WTC11 (cell line): Measurements from ENCODE around the gene CCDC190. TPM values are rescaled to one million over a fixed set of nuclear protein-coding genes. Genes with fewer than 3 reads are reported as not detected.
A peak's percentile ranks its signal among the peaks of the same experiment; 100 is the strongest.

Experiments
- ATAC-seq: fragments of 200-7000 bp; cut with Tn5 transposase; 2 replicates; pipeline ENCODE4 v1.10.0; 2021; ENCODE audit warnings: mild to moderate bottlenecking, moderate library complexity
- CTCF ChIA-PET: fragments of 300-600 bp; sonication (Branson Sonifier 250); formaldehyde crosslinking; loops from one replicate; lab custom pipeline; 2021; ENCODE audit warnings: antibody characterized with exemption; lab: Charles Lee
- POLR2A ChIA-PET: fragments of 350-600 bp; sonication (Branson Sonifier 250); formaldehyde crosslinking; loops from one replicate; lab custom pipeline; 2021; ENCODE audit warnings: antibody characterized with exemption; lab: Charles Lee
- DNase-seq: peaks from one replicate; pipeline ENCODE4 v3.0.0; 2021; ENCODE audit warnings: low spot score
- H3K27ac Mint-ChIP-seq: 2 replicates; pipeline ENCODE4 v1.8.0; 2021; ENCODE audit warnings: mixed read lengths
- H3K27me3 Mint-ChIP-seq: 2 replicates; pipeline ENCODE4 v1.8.0; 2021; ENCODE audit warnings: low read depth, mild to moderate bottlenecking, moderate library complexity, mixed read lengths
- H3K36me3 Mint-ChIP-seq: 2 replicates; pipeline ENCODE4 v1.8.0; 2021; ENCODE audit warnings: mixed read lengths
- H3K4me1 Mint-ChIP-seq: 2 replicates; pipeline ENCODE4 v1.8.0; 2022; ENCODE audit warnings: mixed read lengths
- H3K4me3 Mint-ChIP-seq: 2 replicates; pipeline ENCODE4 v1.8.0; 2021; ENCODE audit warnings: mild to moderate bottlenecking, moderate library complexity, mixed read lengths
- H3K9me3 Mint-ChIP-seq: 2 replicates; pipeline ENCODE4 v1.8.0; 2021; ENCODE audit warnings: mixed read lengths
- ATF1 ChIP-seq: sonication (generic); formaldehyde crosslinking; IDR thresholded peaks from 2 replicates; pipeline ENCODE4 v1.8.1; 2023; ENCODE audit warnings: mild to moderate bottlenecking, moderate library complexity, missing genetic modification reagents
- CBFB ChIP-seq: sonication (generic); formaldehyde crosslinking; IDR thresholded peaks from 2 replicates; pipeline ENCODE4 v1.8.1; 2022; ENCODE audit warnings: mild to moderate bottlenecking, low read depth, missing genetic modification reagents
- CREM ChIP-seq: sonication (generic); formaldehyde crosslinking; IDR thresholded peaks from 2 replicates; pipeline ENCODE4 v1.8.1; 2022; ENCODE audit warnings: mild to moderate bottlenecking, missing genetic modification reagents, moderate library complexity
- FOXJ3 ChIP-seq: sonication (generic); formaldehyde crosslinking; IDR thresholded peaks from 2 replicates; pipeline ENCODE4 v1.9.0; 2021; ENCODE audit warnings: missing genetic modification reagents, mild to moderate bottlenecking, borderline replicate concordance
- FOXP1 ChIP-seq: sonication (generic); formaldehyde crosslinking; IDR thresholded peaks from 2 replicates; pipeline ENCODE4 v1.8.0; 2022; ENCODE audit warnings: missing genetic modification reagents, mild to moderate bottlenecking, moderate library complexity, borderline replicate concordance
- JAZF1 ChIP-seq: fragments of 250-450 bp; sonication (Bioruptor Pico); IDR thresholded peaks from 2 replicates; pipeline ENCODE4 v1.9.0; 2021; ENCODE audit warnings: moderate library complexity, mild to moderate bottlenecking, inconsistent platforms
- KAT7 ChIP-seq: sonication (generic); formaldehyde crosslinking; IDR thresholded peaks from 2 replicates; pipeline ENCODE4 v1.8.1; 2023; ENCODE audit warnings: missing genetic modification reagents, mild to moderate bottlenecking, borderline replicate concordance
- NFYB ChIP-seq: sonication (generic); formaldehyde crosslinking; conservative IDR thresholded peaks from 2 replicates; pipeline ENCODE4 v1.8.0; 2022; ENCODE audit warnings: low read depth, missing genetic modification reagents
- OVOL2 ChIP-seq: fragments of 250-450 bp; sonication (Bioruptor Pico); IDR thresholded peaks from 2 replicates; pipeline ENCODE4 v1.9.0; 2021; ENCODE audit warnings: mild to moderate bottlenecking, borderline replicate concordance
- PRRX2 ChIP-seq: fragments of 250-450 bp; sonication (Bioruptor Pico); IDR thresholded peaks from 2 replicates; pipeline ENCODE4 v1.8.0; 2021; ENCODE audit warnings: mild to moderate bottlenecking
- SMAD4 ChIP-seq: sonication (generic); formaldehyde crosslinking; IDR thresholded peaks from 2 replicates; pipeline ENCODE4 v1.8.0; 2022; ENCODE audit warnings: mild to moderate bottlenecking, missing genetic modification reagents
- TEAD1 ChIP-seq: sonication (generic); formaldehyde crosslinking; IDR thresholded peaks from 2 replicates; pipeline ENCODE4 v1.8.0; 2022; ENCODE audit warnings: mild to moderate bottlenecking, missing genetic modification reagents
- TP53 ChIP-seq: sonication (generic); formaldehyde crosslinking; IDR thresholded peaks from 2 replicates; pipeline ENCODE4 v1.8.1; 2023; ENCODE audit warnings: mild to moderate bottlenecking, missing genetic modification reagents
- ZNF219 ChIP-seq: sonication (generic); formaldehyde crosslinking; IDR thresholded peaks from 2 replicates; pipeline ENCODE4 v1.8.0; 2023; ENCODE audit warnings: missing genetic modification reagents, mild to moderate bottlenecking, borderline replicate concordance
- ZNF263 ChIP-seq: sonication (generic); formaldehyde crosslinking; IDR thresholded peaks from 2 replicates; pipeline ENCODE4 v1.8.1; 2022; ENCODE audit warnings: low read depth, mild to moderate bottlenecking, moderate library complexity, missing genetic modification reagents
- ZNF416 ChIP-seq: fragments of 250-450 bp; sonication (Bioruptor Pico); IDR thresholded peaks from 2 replicates; pipeline ENCODE4 v1.9.0; 2021; ENCODE audit warnings: mild to moderate bottlenecking, inconsistent platforms
- total RNA-seq: library from RNA; stranded (reverse); gene quantifications from 3 replicates; pipeline ENCODE4 v1.2.3, GENCODE V29; 2021
- TF ChIP-seq, protein P1 (sequence below): sonication (generic); formaldehyde crosslinking; IDR thresholded peaks from 2 replicates; pipeline ENCODE4 v1.8.1; 2022; ENCODE audit warnings: mild to moderate bottlenecking, missing genetic modification reagents, moderate library complexity, borderline replicate concordance
- TF ChIP-seq, protein P2 (sequence below): fragments of 250-450 bp; sonication (Bioruptor Pico); conservative IDR thresholded peaks from 2 replicates; pipeline ENCODE4 v1.9.0; 2021; ENCODE audit warnings: mild to moderate bottlenecking
- TF ChIP-seq, protein P3 (sequence below): sonication (generic); formaldehyde crosslinking; IDR thresholded peaks from 2 replicates; pipeline ENCODE4 v1.8.0; 2023; ENCODE audit warnings: mild to moderate bottlenecking, missing genetic modification reagents
- TF ChIP-seq, protein P4 (sequence below): sonication (generic); formaldehyde crosslinking; IDR thresholded peaks from 2 replicates; pipeline ENCODE4 v1.8.1; 2022; ENCODE audit warnings: mild to moderate bottlenecking, moderate library complexity, missing genetic modification reagents
- TF ChIP-seq, protein P5 (sequence below): sonication (generic); formaldehyde crosslinking; IDR thresholded peaks from 2 replicates; pipeline ENCODE4 v1.8.1; 2023; ENCODE audit warnings: mild to moderate bottlenecking, missing genetic modification reagents, moderate library complexity
- TF ChIP-seq, protein P6 (sequence below): sonication (generic); formaldehyde crosslinking; conservative IDR thresholded peaks from 2 replicates; pipeline ENCODE4 v1.8.1; 2022; ENCODE audit warnings: mild to moderate bottlenecking, missing genetic modification reagents

CCDC190 gene
- total RNA-seq, 1 experiment from 2014 or later = not detected

DNA sequence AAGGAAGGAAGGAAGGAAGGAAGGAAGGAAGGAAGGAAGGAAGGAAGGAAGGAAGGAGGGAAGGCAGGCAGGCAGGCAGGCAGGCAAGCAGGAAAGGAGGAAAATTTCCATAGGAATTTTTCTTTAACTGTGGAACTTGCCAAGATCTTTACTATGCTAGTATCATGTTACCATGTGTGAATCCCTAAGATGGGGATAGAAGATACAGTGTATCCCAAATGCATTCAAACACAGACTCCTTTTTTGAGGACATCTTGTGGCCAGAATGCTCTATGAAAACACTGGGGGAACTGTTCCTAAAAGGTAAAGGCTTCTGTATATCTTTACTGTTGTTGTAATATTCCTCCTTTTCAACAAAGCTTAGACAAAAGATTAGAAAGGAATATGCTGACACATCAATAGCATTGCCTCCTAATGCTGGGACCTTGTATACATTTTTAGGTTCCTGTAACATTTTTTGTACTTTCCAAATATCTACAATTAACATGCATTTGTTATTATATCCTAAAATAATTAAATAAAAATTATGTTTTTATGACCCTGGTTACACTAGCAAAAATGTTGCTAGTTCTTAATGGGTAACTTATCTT lies 20.6 kb downstream of the CCDC190 start:
- TF ChIP-seq ATF1 (CRISPR knock-in tag) (no peak), PRRX2 (CRISPR knock-in tag) (no peak), CBFB (CRISPR knock-in tag) (no peak)
- TF ChIP-seq, protein P1, sequence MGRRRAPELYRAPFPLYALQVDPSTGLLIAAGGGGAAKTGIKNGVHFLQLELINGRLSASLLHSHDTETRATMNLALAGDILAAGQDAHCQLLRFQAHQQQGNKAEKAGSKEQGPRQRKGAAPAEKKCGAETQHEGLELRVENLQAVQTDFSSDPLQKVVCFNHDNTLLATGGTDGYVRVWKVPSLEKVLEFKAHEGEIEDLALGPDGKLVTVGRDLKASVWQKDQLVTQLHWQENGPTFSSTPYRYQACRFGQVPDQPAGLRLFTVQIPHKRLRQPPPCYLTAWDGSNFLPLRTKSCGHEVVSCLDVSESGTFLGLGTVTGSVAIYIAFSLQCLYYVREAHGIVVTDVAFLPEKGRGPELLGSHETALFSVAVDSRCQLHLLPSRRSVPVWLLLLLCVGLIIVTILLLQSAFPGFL (CRISPR knock-in tag) = no peak
- TF ChIP-seq, protein P2, sequence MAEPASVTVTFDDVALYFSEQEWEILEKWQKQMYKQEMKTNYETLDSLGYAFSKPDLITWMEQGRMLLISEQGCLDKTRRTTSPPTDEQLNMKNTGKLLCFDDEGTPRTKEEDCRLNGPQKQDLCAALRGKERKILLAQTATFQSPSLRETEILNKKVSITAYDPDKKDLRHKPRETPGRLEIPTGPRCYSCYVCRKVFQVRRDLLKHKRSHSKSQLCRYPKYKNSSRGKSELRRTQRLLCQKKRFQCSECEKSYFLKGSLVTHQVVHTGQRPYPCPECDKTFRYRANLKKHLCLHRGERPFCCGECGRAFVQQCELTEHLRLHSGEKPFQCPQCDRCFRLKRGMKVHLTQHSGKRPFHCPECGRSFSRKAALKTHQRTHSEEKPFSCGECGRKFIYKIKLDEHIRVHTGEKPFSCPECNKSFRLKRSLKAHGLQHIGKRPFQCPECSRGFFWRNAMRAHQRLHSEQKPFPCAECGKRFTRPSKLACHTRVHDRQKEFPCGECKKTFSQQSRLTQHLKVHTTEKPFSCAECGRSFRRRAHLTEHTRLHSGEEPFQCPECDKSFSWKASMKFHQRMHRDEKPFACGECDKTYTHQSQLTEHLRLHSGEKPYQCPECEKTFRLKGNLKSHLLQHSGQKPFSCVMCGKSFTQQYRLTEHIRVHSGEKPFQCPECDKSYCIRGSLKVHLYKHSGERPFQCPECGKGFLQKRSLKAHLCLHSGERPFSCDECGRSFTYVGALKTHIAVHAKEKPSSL (CRISPR knock-in tag) = no peak
- TF ChIP-seq, all 79 proteins: peak for 0
- H3K4me1 Mint-ChIP-seq = no peaks in the 10 kb centered on the region
- ChIA-PET CTCF (interaction anchor here (1.6 kb wide), 2 partner anchors 9 to 14 kb away, joined by 3 to 5 read pairs; no protein-coding TSS in a partner anchor), POLR2A (no interaction called here)
- H3K27ac Mint-ChIP-seq = no peak overlapping the region
- peaks cover 22% of the 10 kb centered on the region for H3K9me3 Mint-ChIP-seq
- peak; percentile 67 for ATAC-seq
- H3K36me3 Mint-ChIP-seq = peaks cover 15% of the 10 kb centered on the region
- H3K27me3 Mint-ChIP-seq = no peaks in the 10 kb centered on the region
- H3K4me3 Mint-ChIP-seq = no peak overlapping the region
- DNase-seq = no peak

DNA sequence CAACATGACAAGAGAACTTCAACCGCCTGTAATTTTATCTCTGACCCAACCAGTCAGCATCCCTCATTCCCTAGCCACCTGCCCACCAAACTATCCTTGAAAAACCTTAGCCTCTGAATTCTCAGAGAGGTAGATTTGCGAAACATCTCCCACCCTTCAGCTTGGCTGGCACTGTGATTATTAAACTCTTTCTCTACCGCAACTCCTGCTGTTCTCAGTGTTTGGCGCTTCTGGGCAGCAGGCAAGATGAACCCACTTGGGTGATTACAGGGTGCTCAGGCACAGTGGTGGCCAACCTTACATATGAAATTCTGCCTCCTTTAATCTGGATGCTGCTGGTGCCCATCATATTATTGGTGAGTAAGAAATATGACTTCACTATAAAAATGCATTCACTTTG lies 22.1 kb downstream of the CCDC190 start:
- H3K4me1 Mint-ChIP-seq = 0 out of 2 replicates have a peak, but pooled peaks cover 3% of the 10 kb centered on the region
- H3K9me3 Mint-ChIP-seq = peaks cover 22% of the 10 kb centered on the region
- POLR2A ChIA-PET = no interaction called here
- peaks cover 15% of the 10 kb centered on the region for H3K36me3 Mint-ChIP-seq
- no peaks in the 10 kb centered on the region for H3K27me3 Mint-ChIP-seq
- no peak overlapping the region for H3K27ac Mint-ChIP-seq
- no peak overlapping the region for H3K4me3 Mint-ChIP-seq
- no peak for DNase-seq
- TF ChIP-seq, protein P3, sequence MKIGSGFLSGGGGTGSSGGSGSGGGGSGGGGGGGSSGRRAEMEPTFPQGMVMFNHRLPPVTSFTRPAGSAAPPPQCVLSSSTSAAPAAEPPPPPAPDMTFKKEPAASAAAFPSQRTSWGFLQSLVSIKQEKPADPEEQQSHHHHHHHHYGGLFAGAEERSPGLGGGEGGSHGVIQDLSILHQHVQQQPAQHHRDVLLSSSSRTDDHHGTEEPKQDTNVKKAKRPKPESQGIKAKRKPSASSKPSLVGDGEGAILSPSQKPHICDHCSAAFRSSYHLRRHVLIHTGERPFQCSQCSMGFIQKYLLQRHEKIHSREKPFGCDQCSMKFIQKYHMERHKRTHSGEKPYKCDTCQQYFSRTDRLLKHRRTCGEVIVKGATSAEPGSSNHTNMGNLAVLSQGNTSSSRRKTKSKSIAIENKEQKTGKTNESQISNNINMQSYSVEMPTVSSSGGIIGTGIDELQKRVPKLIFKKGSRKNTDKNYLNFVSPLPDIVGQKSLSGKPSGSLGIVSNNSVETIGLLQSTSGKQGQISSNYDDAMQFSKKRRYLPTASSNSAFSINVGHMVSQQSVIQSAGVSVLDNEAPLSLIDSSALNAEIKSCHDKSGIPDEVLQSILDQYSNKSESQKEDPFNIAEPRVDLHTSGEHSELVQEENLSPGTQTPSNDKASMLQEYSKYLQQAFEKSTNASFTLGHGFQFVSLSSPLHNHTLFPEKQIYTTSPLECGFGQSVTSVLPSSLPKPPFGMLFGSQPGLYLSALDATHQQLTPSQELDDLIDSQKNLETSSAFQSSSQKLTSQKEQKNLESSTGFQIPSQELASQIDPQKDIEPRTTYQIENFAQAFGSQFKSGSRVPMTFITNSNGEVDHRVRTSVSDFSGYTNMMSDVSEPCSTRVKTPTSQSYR (CRISPR knock-in tag) = no peak
- TF ChIP-seq TEAD1 = no peak
- TF ChIP-seq, protein P4, sequence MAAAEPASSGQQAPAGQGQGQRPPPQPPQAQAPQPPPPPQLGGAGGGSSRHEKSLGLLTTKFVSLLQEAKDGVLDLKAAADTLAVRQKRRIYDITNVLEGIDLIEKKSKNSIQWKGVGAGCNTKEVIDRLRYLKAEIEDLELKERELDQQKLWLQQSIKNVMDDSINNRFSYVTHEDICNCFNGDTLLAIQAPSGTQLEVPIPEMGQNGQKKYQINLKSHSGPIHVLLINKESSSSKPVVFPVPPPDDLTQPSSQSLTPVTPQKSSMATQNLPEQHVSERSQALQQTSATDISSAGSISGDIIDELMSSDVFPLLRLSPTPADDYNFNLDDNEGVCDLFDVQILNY (CRISPR knock-in tag) = no peak
- TF ChIP-seq, protein P5, sequence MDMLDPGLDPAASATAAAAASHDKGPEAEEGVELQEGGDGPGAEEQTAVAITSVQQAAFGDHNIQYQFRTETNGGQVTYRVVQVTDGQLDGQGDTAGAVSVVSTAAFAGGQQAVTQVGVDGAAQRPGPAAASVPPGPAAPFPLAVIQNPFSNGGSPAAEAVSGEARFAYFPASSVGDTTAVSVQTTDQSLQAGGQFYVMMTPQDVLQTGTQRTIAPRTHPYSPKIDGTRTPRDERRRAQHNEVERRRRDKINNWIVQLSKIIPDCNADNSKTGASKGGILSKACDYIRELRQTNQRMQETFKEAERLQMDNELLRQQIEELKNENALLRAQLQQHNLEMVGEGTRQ = no peak
- no peak for TF ChIP-seq NFYB (CRISPR knock-in tag)
- no peak for TF ChIP-seq SMAD4 (CRISPR knock-in tag)
- TF ChIP-seq ZNF263 (CRISPR knock-in tag) = no peak
- TF ChIP-seq FOXJ3 (CRISPR knock-in tag) = no peak
- no peak for TF ChIP-seq JAZF1 (CRISPR knock-in tag)
- no peak for TF ChIP-seq KAT7 (CRISPR knock-in tag)
- no peak for TF ChIP-seq TP53
- no peak for TF ChIP-seq OVOL2 (CRISPR knock-in tag)
- no peak for TF ChIP-seq ZNF416 (CRISPR knock-in tag)
- TF ChIP-seq CREM (CRISPR knock-in tag) = no peak
- TF ChIP-seq, protein P6, sequence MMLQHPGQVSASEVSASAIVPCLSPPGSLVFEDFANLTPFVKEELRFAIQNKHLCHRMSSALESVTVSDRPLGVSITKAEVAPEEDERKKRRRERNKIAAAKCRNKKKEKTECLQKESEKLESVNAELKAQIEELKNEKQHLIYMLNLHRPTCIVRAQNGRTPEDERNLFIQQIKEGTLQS (CRISPR knock-in tag) = no peak
- no peak for TF ChIP-seq FOXP1 (CRISPR knock-in tag)
- no peak for TF ChIP-seq ZNF219 (CRISPR knock-in tag)
- ATAC-seq = no peak
- CTCF ChIA-PET = no interaction called here
